Fibroblast of skin of abdomen (primary cell): ENCODE data around the gene PXMP2.
A peak's percentile ranks its signal among the peaks of the same experiment; 100 is the strongest.
"Not testable (repeated sequence)": the region's sequence is repeated elsewhere in the genome, so short reads cannot be mapped to it uniquely, and the experiment has no call there.

ENCODE experiments used
- DNase-seq: peaks from one replicate; pipeline ENCODE4 v3.0.0-alpha.2; 2013

The PXMP2 gene

GRCh38 chr12:132724506-132725241 is 37.3 kb downstream of the PXMP2 start:
- DNase-seq, result peak; percentile 41

- DNase-seq, result no peak
Measured at GRCh38 chr12:132726386-132726785, 39.0 kb downstream of the PXMP2 start.

- no peak for DNase-seq
Measured at GRCh38 chr12:132727091-132727794, 39.9 kb downstream of the PXMP2 start.

- DNase-seq, result no peak
Measured at GRCh38 chr12:132728502-132728901, 41.1 kb downstream of the PXMP2 start.

- DNase-seq, result no peak
Measured at GRCh38 chr12:132729541-132730320, 42.3 kb downstream of the PXMP2 start.

- no peak for DNase-seq
Measured at GRCh38 chr12:132730353-132730752, 43.0 kb downstream of the PXMP2 start.

GRCh38 chr12:132731574-132731973 is 44.2 kb downstream of the PXMP2 start:
- DNase-seq, result no peak

- peak; percentile 64 for DNase-seq
Measured at GRCh38 chr12:132734206-132734605, 46.8 kb downstream of the PXMP2 start.

GRCh38 chr12:132735496-132735895 is 48.1 kb downstream of the PXMP2 start:
- DNase-seq, result no peak

GRCh38 chr12:132736378-132736777 is 49.0 kb downstream of the PXMP2 start:
- no peak for DNase-seq

GRCh38 chr12:132736913-132737312 is 49.5 kb downstream of the PXMP2 start:
- no peak for DNase-seq

- no peak for DNase-seq
Measured at GRCh38 chr12:132739600-132740312, 52.4 kb downstream of the PXMP2 start.

GRCh38 chr12:132740313-132740646 is 52.9 kb downstream of the PXMP2 start:
- no peak for DNase-seq

GRCh38 chr12:132740652-132741051 is 53.3 kb downstream of the PXMP2 start:
- DNase-seq, result no peak

GRCh38 chr12:132741620-132742019 is 54.2 kb downstream of the PXMP2 start:
- DNase-seq, result no peak

- no peak for DNase-seq
Measured at GRCh38 chr12:132743831-132744230, 56.4 kb downstream of the PXMP2 start.

- no peak for DNase-seq
Measured at GRCh38 chr12:132746613-132747012, 59.2 kb downstream of the PXMP2 start.

GRCh38 chr12:132747395-132747794 is 60.0 kb downstream of the PXMP2 start:
- DNase-seq, result no peak

- DNase-seq, result no peak
Measured at GRCh38 chr12:132747896-132748295, 60.5 kb downstream of the PXMP2 start.

GRCh38 chr12:132748319-132748718 is 60.9 kb downstream of the PXMP2 start:
- DNase-seq, result no peak

GRCh38 chr12:132753670-132754069 is 66.3 kb downstream of the PXMP2 start:
- DNase-seq, result not testable (repeated sequence)

- no peak for DNase-seq
Measured at GRCh38 chr12:132754160-132754932, 67.0 kb downstream of the PXMP2 start.
